ENCODE measurements around the gene SLC38A4.

GRCh38 chr12:46841891-46842290 lies 16.1 kb upstream of the SLC38A4 start:
- TF ChIP-seq EZH2phosphoT487 (conservative IDR thresholded peaks at IDR 0.05; ENCODE audit: low read length), result no peak
- no peak for TF ChIP-seq CTCF (IDR thresholded peaks at IDR 0.05; ENCODE audit: insufficient read depth, low read length, poor library complexity, severe bottlenecking)
